GM12865 (cell line): ENCODE measurements around the gene ZNF775.
"Not testable (repeated sequence)": the region's sequence is repeated elsewhere in the genome, so short reads cannot be mapped to it uniquely, and the experiment has no call there.

ENCODE experiments used
- DNase-seq: peaks from one replicate; pipeline ENCODE4 v3.0.0; 2010; ENCODE audit warnings: low read depth
- H3K4me3 ChIP-seq: 2 replicates; pipeline ENCODE4 v1.5.1; 2011; ENCODE audit warnings: mild to moderate bottlenecking, low read depth, low read length, control low read depth
- CTCF ChIP-seq: IDR thresholded peaks from 2 replicates; pipeline ENCODE4 v1.5.1; 2011; ENCODE audit warnings: low read length, control low read depth, low read depth, inconsistent platforms; ENCODE audit not compliant: insufficient read depth; ENCODE audit errors: missing control alignments

The ZNF775 gene

GRCh38 chr7:150381785-150382122 is 2.6 kb downstream of the ZNF775 start:
- H3K4me3 ChIP-seq = no peak overlapping the region
- no peak for TF ChIP-seq CTCF
- no peak for DNase-seq

GRCh38 chr7:150382123-150382843 is 3.2 kb downstream of the ZNF775 start:
- peak overlapping the region; percentile 19 for H3K4me3 ChIP-seq
- no peak for TF ChIP-seq CTCF
- DNase-seq = no peak

GRCh38 chr7:150382844-150383225 is 3.7 kb downstream of the ZNF775 start:
- TF ChIP-seq CTCF = no peak
- DNase-seq = peak; percentile 54
- peak overlapping the region; percentile 19 for H3K4me3 ChIP-seq

GRCh38 chr7:150383710-150384397 is 4.7 kb downstream of the ZNF775 start:
- no peak for DNase-seq
- TF ChIP-seq CTCF = no peak

GRCh38 chr7:150384406-150385301 is 5.5 kb downstream of the ZNF775 start:
- H3K4me3 ChIP-seq = no peak overlapping the region
- no peak for TF ChIP-seq CTCF
- DNase-seq = no peak

More at GRCh38 chr7:150383710-150384397, 4.7 kb downstream of the ZNF775 start:
- no peak overlapping the region for H3K4me3 ChIP-seq

- H3K4me3 ChIP-seq = no peak overlapping the region
- no peak for TF ChIP-seq CTCF
- no peak for DNase-seq
Measured at GRCh38 chr7:150385302-150385723, 6.2 kb downstream of the ZNF775 start.

GRCh38 chr7:150385884-150386283 is 6.8 kb downstream of the ZNF775 start:
- not testable (repeated sequence) for DNase-seq

More at GRCh38 chr7:150385884-150386283, 6.8 kb downstream of the ZNF775 start:
- not testable (repeated sequence) for H3K4me3 ChIP-seq
